A549 (cell line): ENCODE data around the gene ZNF33A.

Source experiments
- JUN ChIP-seq, 2 experiments: fragments of >200 bp; sonication (Bioruptor Twin); formaldehyde crosslinking; IDR thresholded peaks; 2 replicates in 1 of 2; 3 replicates in 1 of 2; pipeline ENCODE4 v1.6.1; 2016 to 2017
- MAFK ChIP-seq: fragments of 450-650 bp; IDR thresholded peaks from 2 replicates; pipeline ENCODE4 v1.6.1; 2014; ENCODE audit not compliant: partially characterized antibody
- NFE2L2 ChIP-seq: fragments of 150-350 bp; conservative IDR thresholded peaks from 2 replicates; pipeline ENCODE4 v1.6.1; 2014; ENCODE audit warnings: low read length
- NR3C1 ChIP-seq: fragments of >200 bp; sonication (Bioruptor Twin); formaldehyde crosslinking; IDR thresholded peaks from 3 replicates; pipeline ENCODE4 v1.6.1; 2017

GRCh38 chr10:38093816-38094157 is 83.3 kb downstream of the ZNF33A start:
- TF ChIP-seq NFE2L2 (no peak), NR3C1 (no peak), JUN (IDR thresholded peaks at IDR 0.05) (no peak), MAFK (no peak)
